A549 treated with DMSO at 1 μM for 4 hours (cell line): ENCODE data around the gene FAM156A. TPM values are rescaled to one million over a fixed set of nuclear protein-coding genes. Genes with fewer than 3 reads are reported as not detected.

Source experiments
- total RNA-seq: library from RNA; stranded (reverse); fragments of 200-300 nt; extraction: Qiagen RNA extraction; gene quantifications from 5 replicates; pipeline ENCODE4 v1.2.3, GENCODE V29; 2022; ENCODE audit warnings: low read depth

The FAM156A gene, protein sequence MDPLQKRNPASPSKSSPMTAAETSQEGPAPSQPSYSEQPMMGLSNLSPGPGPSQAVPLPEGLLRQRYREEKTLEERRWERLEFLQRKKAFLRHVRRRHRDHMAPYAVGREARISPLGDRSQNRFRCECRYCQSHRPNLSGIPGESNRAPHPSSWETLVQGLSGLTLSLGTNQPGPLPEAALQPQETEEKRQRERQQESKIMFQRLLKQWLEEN
- 9.1 to 22.4 TPM (median 15.2 TPM) in 5 replicates for total RNA-seq

GRCh38 chrX:52958113-52958959 lies at the start of gene FAM156A:
Gene FAM156A (minus strand): TSS chrX:52958518. CDS start chrX:52948588, 9,930 bp downstream.

Other genes starting within 250 kb of the FAM156A start
- not detected in 5 replicates for gene SSX2B, start 207.3 kb downstream of the FAM156A start, total RNA-seq
- not detected in 5 replicates for gene SPANXN5, start 161.1 kb downstream of the FAM156A start, total RNA-seq
- not detected in 5 replicates for gene XAGE5, start 147.2 kb downstream of the FAM156A start, total RNA-seq
- not detected in 5 replicates for gene XAGE3, start 90.4 kb downstream of the FAM156A start, total RNA-seq
- gene FAM156B, start 61.2 kb downstream of the FAM156A start, total RNA-seq, result 7.0 to 15.7 TPM (median 12.4 TPM) in 5 replicates
- 0.01 to 0.02 TPM in 2 of 5 replicates, not detected in the others for gene GPR173, start 90.3 kb upstream of the FAM156A start, total RNA-seq
- 8.7 to 10.8 TPM (median 10.1 TPM) in 5 replicates for gene TSPYL2, start 123.8 kb upstream of the FAM156A start, total RNA-seq
- 1.1 to 1.8 TPM (median 1.6 TPM) in 5 replicates for gene KANTR, start 135.6 kb upstream of the FAM156A start, total RNA-seq